Spleen (tissue), 7 donors: ENCODE data around the gene EPB41L4A.

Source experiments
- POLR2A ChIP-seq, 3 donors: fragments of 450-650 bp; IDR thresholded peaks; one replicate each; pipeline ENCODE4 v1.5.1; 2017; ENCODE audit warnings: antibody characterized with exemption in 3 of 3, mild to moderate bottlenecking in 1 of 3
- TF ChIP-seq, protein P1 (sequence below), 11 experiments: fragments of 200-600 bp in 7 of 11; fragments of 450-650 bp in 4 of 11; sonication (generic) in 4 of 11; IDR thresholded peaks in 8 of 11; conservative IDR thresholded peaks in 3 of 11; 1 replicate in 7 of 11; 2 replicates in 4 of 11; pipeline versions ENCODE4 v1.4.0 to v1.8.0; 2016 to 2021; ENCODE audit warnings: antibody characterized with exemption in 11 of 11, inconsistent platforms in 4 of 11, mild to moderate bottlenecking in 1 of 11
- donor health status: DM: no; HTN: no; CAD: no; lungs with moderate emphysema.
- donor health status: DM: no; HTN: no; CAD: no.
- donor health status: DM: no; HTN: no; CAD: no.

DNA sequence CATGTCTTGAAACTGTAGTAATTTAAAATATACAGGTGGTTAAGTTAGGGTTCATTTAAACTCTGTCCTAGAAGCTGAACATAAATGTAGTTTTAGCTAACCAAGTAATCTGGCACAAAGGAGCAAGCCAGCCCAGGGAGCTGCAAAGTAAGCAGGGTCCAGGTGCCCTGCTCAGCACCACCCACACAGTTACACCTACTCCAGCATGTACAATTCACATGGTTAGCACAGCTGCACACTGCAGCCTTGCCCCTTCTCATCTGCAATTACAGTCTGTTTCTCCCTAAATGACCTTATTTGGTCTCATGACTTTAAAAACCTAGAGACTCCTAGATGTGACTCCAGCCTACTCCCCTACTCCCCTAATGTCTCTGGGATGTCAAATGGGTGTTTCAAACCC is 128.4 kb downstream of the EPB41L4A start:
- TF ChIP-seq, protein P1, sequence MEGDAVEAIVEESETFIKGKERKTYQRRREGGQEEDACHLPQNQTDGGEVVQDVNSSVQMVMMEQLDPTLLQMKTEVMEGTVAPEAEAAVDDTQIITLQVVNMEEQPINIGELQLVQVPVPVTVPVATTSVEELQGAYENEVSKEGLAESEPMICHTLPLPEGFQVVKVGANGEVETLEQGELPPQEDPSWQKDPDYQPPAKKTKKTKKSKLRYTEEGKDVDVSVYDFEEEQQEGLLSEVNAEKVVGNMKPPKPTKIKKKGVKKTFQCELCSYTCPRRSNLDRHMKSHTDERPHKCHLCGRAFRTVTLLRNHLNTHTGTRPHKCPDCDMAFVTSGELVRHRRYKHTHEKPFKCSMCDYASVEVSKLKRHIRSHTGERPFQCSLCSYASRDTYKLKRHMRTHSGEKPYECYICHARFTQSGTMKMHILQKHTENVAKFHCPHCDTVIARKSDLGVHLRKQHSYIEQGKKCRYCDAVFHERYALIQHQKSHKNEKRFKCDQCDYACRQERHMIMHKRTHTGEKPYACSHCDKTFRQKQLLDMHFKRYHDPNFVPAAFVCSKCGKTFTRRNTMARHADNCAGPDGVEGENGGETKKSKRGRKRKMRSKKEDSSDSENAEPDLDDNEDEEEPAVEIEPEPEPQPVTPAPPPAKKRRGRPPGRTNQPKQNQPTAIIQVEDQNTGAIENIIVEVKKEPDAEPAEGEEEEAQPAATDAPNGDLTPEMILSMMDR (IDR thresholded peaks at IDR 0.05 in 8 of 11, conservative IDR thresholded peaks at IDR 0.05 in 3 of 11), result no peak
- TF ChIP-seq POLR2A (IDR thresholded peaks at IDR 0.05), result no peak
